Measurements from ENCODE around the gene MAP4K4.

The MAP4K4 gene

GRCh38 chr2:101684313-101684712 lies 13.2 kb upstream of the MAP4K4 start:
- no peaks in the 10 kb centered on the region for H3K36me3 ChIP-seq (ENCODE audit: control insufficient read depth, insufficient read depth, low read length)
- TF ChIP-seq, protein P1, sequence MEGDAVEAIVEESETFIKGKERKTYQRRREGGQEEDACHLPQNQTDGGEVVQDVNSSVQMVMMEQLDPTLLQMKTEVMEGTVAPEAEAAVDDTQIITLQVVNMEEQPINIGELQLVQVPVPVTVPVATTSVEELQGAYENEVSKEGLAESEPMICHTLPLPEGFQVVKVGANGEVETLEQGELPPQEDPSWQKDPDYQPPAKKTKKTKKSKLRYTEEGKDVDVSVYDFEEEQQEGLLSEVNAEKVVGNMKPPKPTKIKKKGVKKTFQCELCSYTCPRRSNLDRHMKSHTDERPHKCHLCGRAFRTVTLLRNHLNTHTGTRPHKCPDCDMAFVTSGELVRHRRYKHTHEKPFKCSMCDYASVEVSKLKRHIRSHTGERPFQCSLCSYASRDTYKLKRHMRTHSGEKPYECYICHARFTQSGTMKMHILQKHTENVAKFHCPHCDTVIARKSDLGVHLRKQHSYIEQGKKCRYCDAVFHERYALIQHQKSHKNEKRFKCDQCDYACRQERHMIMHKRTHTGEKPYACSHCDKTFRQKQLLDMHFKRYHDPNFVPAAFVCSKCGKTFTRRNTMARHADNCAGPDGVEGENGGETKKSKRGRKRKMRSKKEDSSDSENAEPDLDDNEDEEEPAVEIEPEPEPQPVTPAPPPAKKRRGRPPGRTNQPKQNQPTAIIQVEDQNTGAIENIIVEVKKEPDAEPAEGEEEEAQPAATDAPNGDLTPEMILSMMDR (IDR thresholded peaks at IDR 0.05; ENCODE audit: insufficient read depth, low read length, poor library complexity, severe bottlenecking) = no peak
- no peaks in the 10 kb centered on the region for H3K27me3 ChIP-seq (replicated peaks; ENCODE audit: control insufficient read depth, insufficient read depth, low read length)
- DNase-seq (ENCODE audit: extremely low read depth, insufficient read length) = no peak
- H3K4me3 ChIP-seq (replicated peaks; ENCODE audit: low read depth, low read length) = no peak overlapping the region

GRCh38 chr2:101688261-101688660 lies 9.2 kb upstream of the MAP4K4 start:
- Histone ChIP-seq H3K36me3 (ENCODE audit: control insufficient read depth, insufficient read depth, low read length) (no peaks in the 10 kb centered on the region), H3K27me3 (replicated peaks; ENCODE audit: control insufficient read depth, insufficient read depth, low read length) (peaks cover 3% of the 10 kb centered on the region; the same call in 1 of the 2 replicates), H3K4me3 (replicated peaks; ENCODE audit: low read depth, low read length) (no peak overlapping the region)
- TF ChIP-seq, protein P1 (IDR thresholded peaks at IDR 0.05; ENCODE audit: insufficient read depth, low read length, poor library complexity, severe bottlenecking) = no peak
- DNase-seq (ENCODE audit: extremely low read depth, insufficient read length) = no peak

GRCh38 chr2:101689114-101689825 lies 8.2 kb upstream of the MAP4K4 start:
- peaks cover 3% of the 10 kb centered on the region; the same call in 1 of the 2 replicates for H3K27me3 ChIP-seq (replicated peaks; ENCODE audit: control insufficient read depth, insufficient read depth, low read length)
- no peak overlapping the region for H3K4me3 ChIP-seq (replicated peaks; ENCODE audit: low read depth, low read length)
- TF ChIP-seq, protein P1 (IDR thresholded peaks at IDR 0.05; ENCODE audit: insufficient read depth, low read length, poor library complexity, severe bottlenecking) = no peak
- H3K36me3 ChIP-seq (ENCODE audit: control insufficient read depth, insufficient read depth, low read length) = no peaks in the 10 kb centered on the region
- DNase-seq (ENCODE audit: extremely low read depth, insufficient read length) = no peak

DNA sequence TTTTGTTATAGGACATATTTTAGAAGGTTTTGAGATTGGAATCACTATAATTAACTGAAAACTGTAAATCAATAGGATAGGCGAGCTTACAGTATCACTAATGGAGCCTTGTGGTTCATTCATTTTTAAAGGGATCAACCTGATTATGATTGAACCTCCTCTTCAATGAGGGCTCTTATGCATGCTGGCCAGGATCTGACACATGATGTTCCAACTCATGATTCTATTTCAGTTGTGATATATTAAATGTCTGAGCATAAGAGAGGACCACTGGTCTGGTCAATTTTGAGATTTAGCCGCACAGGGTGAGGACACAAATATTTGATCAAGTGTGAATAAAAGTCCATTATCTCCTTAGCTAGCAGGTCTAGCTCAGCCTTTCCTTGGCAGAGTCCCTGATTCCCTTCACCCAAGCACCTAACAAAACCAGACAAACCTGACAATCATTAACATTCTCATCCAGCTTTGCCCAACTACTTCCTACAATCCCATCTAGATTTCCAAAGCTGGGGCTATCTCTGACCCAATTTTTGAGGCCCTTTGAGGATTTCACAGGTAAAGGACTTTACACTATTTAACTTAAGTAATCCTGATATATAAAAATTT lies 6.9 kb upstream of the MAP4K4 start:
- no peak for DNase-seq (ENCODE audit: extremely low read depth, insufficient read length)
- Histone ChIP-seq H3K4me3 (replicated peaks; ENCODE audit: low read depth, low read length) (no peak overlapping the region), H3K36me3 (ENCODE audit: control insufficient read depth, insufficient read depth, low read length) (no peaks in the 10 kb centered on the region), H3K27me3 (replicated peaks; ENCODE audit: control insufficient read depth, insufficient read depth, low read length) (peaks cover 3% of the 10 kb centered on the region; the same call in 1 of the 2 replicates)
- TF ChIP-seq, protein P1 (IDR thresholded peaks at IDR 0.05; ENCODE audit: insufficient read depth, low read length, poor library complexity, severe bottlenecking) = no peak

- TF ChIP-seq, protein P1 (IDR thresholded peaks at IDR 0.05; ENCODE audit: insufficient read depth, low read length, poor library complexity, severe bottlenecking) = no peak
- no peak overlapping the region for H3K4me3 ChIP-seq (replicated peaks; ENCODE audit: low read depth, low read length)
- peaks cover 3% of the 10 kb centered on the region; the same call in 1 of the 2 replicates for H3K27me3 ChIP-seq (replicated peaks; ENCODE audit: control insufficient read depth, insufficient read depth, low read length)
- no peak for DNase-seq (ENCODE audit: extremely low read depth, insufficient read length)
- H3K36me3 ChIP-seq (ENCODE audit: control insufficient read depth, insufficient read depth, low read length) = no peaks in the 10 kb centered on the region
Observed at GRCh38 chr2:101692041-101692440, 5.5 kb upstream of the MAP4K4 start.
